ENCODE results near the gene CALCOCO1.

- TF ChIP-seq IRF5 (IDR thresholded peaks at IDR 0.05; ENCODE audit: borderline replicate concordance) (no peak), TCF12 (IDR thresholded peaks at IDR 0.05; ENCODE audit: low read depth, low read length) (no peak), CHD2 (IDR thresholded peaks at IDR 0.05; ENCODE audit: borderline replicate concordance, low read depth, low read length) (no peak), EZH2 (IDR thresholded peaks at IDR 0.05; ENCODE audit: borderline replicate concordance, control insufficient read depth, low read depth, low read length) (no peak), PAX8 (IDR thresholded peaks at IDR 0.05) (no peak)
Measured at GRCh38 chr12:53728206-53728605, 954 bp upstream of the CALCOCO1 start.

All from GM12878 (cell line).